HG03457 (cell line): ENCODE results near the gene SIRT2.

ENCODE experiments used
- ATAC-seq: cut with Tn5 transposase; IDR thresholded peaks from one replicate; pipeline ENCODE4 v1.9.1; 2021; ENCODE audit warnings: moderate number of reproducible peaks; ENCODE audit not compliant: unreplicated experiment

Gene SIRT2

DNA sequence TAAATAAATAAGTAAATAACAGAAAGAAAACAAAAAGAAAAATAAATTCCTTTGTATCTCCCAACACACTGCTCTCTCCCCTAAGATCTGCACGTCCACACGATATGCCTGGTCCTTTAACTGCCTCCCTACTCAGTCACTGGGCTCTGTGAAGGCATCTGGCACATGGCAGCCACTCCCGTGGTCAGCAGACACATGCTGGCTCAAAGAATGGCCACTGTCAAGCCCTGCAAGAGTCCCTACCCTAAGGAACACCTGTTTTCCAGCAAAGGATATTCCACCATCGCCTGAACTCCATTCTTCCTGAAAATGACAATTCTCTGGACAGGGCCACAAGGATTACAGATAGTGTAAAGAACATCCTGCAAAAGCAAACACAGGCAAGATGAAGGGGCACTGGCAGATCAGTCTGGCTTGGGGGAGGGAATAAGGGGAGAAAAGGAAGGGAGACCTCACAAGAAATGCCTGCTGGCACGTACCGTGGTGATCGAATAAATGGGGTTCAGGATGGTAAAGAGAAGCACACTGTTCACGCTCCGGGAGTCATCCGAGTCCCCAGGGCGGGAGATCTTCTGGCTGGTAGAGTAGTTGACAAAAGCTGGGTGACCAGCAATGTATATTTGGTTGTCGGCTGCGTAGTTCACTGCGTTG lies 53.9 kb downstream of the SIRT2 start:
- no peak for ATAC-seq

DNA sequence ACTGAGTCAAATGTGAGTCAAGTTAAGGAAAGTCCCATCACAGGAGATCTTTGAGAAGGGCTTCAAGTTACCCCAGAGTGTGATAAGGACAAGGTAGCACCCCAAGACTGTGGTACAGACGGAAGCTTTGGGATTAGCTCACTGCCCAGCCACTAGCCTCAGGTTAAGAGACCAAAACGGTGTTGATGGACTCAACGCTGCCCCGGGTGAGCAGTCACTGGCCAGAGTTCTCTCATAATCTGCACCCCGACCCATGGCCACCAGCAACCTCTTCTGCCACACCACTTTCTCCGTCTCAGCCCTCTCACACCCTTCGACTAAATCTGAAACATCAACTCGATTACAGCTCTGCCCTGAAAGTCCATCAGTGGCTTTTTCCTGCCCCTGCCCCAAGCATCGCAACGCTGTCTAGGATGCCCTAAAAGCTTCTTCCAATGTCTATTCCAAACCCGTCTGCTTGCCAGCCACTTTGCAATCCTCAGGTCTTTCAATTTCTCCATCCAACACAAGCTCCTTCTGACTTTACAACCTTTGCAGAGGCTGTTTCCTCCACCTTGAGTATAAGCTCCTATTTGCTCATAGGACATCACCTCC lies 55.2 kb downstream of the SIRT2 start:
- ATAC-seq, result no peak

DNA sequence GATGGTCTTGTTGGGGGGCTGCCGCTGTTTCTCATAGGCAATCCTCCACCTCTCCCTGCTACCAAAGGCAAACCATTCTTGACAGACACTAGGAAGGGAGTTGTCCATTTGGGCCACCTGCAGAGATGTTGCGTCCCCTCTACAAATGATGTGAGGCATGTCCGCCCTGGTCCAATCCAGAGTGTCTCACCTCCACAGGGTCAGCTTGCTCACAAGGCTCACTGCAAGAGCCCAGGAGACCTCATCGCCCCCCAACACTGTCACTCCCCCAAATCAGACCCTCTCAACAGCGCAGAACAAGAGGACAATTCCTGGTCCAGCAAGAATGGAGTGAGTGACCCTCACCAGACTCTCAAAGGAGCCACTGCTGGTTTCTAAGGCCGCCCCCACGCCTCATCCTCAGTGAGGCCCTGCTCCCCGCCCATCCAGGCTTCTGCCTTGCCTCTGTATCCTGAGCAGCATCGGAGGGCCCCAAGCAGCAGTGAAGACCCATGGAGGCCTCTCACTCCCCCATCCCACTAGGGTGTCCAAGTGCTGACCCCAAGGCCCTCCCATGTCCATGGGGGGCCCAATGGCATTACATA lies 56.2 kb downstream of the SIRT2 start:
- ATAC-seq, result no peak

DNA sequence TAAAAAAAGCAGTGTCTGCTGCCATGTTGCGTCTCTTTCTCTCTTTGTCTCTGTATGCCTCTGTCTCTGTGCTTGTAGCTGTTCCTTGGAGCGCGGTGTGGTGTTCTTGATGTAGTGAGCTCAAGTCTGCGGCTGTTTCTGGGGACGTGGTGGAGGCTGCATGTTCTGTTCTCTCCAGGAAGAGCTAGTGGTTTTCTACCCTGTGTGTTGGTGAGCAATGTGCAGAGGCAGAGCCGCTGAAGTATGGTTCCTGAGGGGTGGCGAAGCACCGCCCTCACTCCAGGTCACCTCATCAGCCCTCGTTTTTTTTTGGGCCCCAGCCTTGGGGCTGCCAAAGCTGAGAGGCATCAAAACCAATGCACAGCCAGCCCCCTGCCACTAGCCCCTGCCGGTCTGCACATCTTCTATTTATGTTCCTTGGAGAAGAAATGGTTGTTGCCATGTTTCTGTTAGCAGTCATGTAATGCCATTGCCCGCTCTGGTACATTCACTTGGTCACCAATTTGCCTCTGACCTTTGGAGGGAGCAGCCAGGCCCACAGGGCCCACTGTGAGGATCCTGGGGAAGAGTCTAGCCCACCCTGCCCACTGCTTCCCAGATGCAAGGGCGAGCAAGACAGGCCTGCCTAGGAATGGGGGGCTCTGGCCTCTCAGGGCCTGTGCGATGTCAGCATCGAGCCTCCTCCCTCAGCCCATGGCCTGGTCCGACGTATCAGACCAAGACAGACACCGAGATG lies 56.8 kb downstream of the SIRT2 start:
- no peak for ATAC-seq

DNA sequence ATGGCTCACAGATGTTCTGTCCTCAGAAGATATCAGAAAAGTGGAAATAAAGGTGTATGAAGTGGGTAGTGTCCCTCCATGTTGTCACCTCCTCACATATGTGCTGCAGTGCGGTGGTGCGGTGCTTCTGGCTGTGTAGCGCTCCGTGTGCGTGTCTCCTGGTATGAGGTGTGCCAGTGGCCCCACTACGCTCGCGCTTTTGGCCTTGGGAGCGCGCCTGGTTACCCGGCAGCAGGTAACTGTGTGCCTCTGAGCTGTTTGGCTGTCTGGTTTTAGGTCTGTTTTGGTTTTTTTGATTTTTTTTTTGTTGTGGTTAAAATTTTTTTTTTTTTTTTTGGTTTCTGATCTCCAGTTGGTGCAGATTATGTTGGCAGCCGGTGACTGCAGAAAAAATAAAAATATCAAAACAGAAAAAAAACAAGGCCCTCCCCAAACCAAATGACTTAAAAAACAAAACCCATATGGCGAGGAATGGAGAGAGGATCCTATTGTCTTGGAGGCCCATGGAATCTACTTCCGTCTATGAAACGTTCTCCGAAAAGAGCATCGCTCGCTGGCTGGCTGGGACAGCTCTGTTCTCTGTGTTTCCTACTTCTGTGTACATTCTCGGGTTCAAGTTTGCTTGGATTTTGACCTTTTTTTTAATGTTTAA lies 57.5 kb downstream of the SIRT2 start:
- ATAC-seq, result no peak

DNA sequence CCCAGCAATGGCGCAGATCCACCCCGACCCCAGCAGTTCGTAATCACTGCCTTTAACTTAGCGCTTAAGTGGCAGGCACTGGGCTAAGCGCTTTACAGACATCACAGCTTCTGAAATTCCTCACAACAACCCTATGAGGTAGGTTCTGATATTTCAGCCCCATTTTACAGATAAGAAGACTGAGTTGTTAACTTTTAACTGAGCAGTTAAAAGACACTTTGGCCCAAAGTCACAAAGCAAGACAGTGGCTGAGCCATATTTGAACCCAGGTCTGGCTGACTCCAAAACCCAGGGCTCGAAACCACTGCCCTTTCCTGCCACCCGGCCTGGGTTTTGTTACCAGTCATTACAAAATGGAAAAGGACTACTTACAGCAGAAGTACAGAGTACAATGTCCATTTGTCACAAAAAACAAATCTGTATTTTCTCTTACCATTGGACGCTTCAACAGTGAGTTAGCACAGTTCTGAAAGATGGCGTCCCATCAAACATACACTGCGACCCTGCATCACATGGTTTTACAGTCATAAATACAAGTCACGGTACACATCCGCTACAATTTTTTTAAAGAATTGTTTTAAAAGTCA lies 58.1 kb downstream of the SIRT2 start:
- no peak for ATAC-seq

DNA sequence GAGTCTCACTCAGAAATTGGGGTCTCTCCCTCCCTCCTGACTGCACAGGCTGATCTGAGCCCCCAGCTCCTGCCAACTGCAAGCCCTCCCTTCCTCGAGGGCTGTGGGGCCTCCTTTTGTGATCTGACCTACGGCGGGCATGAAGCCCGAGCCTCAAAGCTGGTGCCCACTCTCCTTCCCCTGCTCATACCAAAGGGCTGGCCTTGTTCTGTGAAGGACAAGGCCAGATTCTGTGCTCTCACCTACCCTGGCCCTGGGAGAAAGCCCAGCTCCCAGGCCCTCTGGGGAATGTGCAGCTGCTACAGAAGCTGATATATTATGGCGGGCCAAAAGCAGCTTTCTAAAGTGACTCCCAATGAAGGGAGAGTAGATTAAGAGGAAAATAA lies 58.8 kb downstream of the SIRT2 start:
- ATAC-seq, result no peak

DNA sequence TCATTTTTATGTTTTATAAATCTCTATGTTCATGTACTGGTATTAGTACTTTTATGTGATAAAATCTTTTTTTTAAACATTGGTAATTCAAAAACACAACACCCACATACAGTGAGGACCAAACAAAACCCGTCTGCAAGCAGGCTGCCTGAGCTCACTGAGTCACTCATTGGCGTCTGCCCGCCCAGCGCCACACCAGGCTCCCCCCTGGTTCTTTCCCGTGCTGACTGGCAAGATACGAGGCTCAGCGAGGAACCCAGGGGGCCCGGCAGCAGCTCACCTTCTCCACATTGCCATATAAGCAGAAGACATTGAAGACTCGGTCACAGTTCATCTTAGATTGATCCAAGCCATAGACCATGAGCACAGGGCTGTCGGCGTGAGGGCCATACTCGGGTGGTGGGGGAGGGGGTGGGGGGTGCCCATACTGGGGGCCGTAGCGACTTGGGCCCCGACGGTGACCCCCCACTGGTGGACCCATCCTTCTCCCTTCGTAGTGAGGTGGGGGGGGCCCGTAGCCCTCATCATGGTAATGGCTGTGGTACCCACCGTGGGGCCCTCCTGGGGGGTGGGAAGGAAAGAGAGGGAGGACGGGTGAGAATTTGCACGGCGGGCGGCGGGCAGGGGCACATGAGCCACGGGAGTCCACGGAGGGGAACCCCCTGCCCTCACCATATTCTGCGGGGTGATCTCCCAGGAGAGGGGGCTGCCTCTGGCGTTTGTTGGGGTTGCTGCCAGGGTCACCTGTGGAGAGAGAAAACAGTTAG lies 59.4 kb downstream of the SIRT2 start:
- no peak for ATAC-seq

DNA sequence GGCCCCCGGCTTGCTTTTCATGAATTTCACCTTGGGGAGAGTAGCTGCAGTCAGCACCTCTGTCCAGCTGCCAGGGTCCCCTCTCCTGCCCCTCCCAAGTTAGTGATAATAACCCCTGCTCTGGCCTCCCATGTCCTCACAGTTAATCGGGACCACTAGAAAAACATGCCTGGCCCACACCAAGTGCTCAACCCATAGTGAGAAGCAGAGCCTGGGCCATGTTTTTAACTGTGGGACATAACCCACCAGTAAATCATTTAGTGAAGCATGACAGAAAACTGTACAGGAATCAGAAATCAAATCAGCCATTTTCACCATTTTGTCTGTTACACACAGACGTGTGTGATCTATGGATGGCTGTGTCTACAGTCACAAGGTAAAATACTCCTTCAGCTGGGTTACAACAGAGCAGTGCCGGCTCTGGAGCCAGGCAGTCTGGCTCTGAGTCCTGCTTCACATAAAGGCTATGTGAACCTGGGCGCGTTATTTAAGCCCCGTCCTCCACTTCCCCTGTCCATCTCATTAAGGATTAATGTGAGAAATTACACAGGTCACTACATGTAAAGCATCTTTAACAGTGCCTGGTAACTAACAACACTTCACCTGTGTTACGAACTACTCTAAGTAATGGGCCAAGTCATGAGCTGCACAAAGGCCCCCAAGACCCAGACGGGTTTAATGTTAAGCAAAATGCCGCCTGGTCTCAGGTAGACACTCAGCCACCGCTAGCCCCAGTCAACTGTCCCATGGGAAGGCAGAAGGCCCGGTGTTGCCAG lies 60.2 kb downstream of the SIRT2 start:
- ATAC-seq, result no peak

DNA sequence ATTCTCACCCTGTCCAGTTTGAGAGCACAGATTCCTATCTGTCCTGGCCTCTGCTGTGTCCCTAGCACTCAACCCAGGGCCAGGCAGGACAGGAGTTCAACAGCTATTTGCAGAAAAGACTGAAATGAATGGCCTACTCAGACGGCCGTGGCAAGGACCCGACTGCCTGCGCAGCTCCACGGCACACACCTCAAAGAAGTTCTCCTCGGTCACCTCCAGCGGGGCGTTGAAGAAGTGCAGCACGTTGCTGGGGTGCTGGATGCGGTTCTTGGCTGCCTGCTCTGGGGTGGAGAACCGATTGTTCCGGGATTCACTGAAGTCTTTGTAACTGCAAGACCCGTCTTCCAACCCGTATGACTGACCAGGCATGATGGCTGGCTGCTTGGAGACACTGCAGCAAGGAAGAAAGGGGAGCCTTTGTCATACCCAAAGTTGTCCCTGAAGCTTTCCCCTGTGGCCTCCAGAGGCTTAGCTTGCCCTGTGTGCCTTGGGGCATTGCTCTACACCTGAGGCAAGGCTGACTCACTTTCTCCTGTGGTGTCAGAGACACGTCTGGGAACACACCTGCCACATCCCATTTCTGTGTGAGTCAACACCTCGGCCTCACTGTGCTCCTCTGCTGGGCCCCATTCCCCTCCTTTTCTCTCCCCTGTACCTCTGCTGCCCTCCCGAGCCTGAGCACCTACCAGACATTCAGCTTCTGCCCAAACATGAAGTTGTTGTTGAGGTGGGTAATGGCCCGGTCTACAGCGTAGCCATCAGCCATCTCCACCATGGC lies 61.0 kb downstream of the SIRT2 start:
- no peak for ATAC-seq

DNA sequence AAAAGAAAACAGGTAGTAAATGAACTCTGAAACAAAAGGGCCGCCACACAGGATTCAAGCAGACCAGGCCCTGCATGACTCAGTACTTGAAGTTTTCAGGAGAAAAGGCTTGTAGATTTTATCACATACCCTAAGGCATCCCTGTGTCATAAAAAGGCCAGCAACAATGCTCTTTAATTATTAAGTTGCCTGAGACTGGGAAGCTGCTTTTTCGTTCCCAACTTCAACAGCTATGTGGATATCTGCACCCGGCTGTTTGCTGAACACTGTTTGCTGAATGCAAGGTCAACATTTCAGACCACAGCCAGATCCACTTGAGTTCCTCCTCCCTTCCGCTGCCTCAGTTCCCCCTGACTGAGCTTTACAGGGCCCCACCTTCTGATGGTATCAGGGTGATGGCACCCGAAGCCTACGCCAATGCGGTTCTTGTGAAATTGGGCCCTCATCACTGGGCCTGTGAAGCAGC lies 61.7 kb downstream of the SIRT2 start:
- ATAC-seq, result no peak

DNA sequence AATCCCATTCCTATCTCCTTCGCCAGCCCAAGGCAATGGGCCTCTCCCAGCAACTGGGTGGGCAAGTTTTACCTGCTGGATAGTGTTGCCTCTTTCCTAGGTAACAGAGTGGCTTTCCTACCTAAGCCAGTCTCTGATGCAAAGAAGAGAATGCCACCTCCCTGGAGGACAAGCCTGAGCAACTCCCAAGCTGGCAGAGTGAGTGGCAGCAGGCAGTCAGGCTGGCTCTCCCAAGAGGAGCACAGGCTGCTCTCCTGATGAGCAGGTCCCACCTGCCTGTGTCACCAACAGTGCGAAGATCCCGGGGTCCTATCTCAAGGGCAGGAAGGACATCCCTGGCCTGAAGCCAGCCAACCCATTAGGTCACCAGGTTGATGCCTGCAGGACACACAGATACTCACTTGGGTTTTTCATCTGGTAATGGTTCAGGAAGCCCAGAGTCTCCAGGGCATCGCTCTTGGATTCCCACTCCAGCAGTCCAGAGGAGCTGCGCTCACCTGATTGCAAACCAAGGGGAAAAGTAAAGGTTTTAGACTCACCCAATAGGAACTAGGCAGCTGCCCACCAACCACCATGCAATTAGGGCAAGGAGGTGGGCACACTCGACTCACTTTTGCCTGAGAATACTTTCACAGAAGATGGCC lies 62.3 kb downstream of the SIRT2 start:
- no peak for ATAC-seq

DNA sequence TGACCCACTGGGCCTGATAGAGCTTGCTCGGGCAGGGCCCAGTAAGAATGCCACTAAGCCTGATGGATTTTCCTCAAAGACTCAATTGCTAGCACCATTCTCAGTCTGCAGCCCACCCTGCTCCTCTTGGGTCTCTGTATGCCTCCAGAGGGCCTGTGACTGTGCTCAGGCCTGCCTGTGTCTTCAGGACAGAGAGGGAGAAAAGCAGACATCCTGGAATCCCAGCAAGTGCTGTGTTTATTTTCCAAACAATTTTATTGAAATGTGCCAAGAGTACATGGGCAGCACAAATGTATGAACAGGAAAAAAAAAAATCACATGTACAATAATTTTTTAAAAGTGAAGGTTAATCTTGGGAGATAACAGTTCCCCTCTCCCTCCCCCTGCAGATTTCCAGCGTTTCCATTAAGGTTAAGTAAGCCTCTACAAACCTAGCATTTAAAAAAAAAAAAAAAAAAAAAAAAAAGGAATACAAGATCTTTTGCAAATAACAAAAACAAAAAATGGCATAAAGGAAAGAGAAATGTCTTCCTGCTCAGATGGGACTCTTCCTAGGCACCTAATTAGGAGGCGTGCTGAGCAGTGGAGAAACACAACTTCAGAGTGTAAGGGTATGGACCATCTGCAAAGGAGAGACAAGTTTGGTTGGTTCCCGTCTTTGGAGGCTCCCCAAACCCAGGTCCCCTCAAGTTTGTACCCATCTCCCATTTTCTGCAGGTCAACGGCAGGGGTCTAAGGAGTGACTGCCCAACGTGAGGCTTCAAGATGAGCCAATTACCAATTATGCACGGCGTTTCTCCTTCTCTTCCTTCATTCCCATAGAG lies 63.0 kb downstream of the SIRT2 start:
- no peak for ATAC-seq

DNA sequence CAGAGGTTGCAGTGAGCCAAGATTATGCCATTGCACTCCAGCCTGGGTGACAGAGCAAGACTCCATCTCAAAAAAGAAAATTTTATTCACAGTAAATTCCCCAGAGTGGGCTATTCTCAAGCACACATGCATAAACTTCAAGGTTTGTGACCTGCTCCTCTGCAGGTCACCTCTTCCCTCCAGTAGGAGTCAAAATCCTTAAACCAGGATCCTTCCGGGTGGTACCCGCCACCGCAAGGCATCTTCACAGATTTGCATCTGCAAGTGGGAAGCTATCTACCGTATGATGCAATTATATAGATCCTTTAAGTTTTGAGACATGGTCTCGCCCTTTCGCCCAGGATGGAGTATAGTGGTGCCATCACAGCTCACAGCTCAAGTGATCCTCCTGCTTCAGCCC lies 64.8 kb downstream of the SIRT2 start:
- no peak for ATAC-seq

DNA sequence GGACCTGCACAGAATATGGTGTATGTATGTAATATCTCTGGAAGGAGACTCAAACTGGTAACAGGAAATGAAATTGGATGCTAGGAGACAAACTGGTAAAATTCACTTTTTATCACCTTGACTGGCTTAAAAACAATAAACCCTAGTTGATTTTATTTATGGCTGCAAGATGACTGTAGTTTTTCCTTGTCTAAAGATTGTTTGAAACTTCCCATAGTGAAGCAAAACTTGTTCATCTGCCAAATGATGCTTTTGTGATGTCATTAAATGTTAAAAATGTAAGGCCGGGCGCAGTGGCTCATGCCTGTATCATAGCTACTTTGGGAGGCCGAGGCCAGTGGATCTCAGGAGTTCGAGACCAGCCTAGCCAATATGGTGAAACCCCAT lies 65.3 kb downstream of the SIRT2 start:
- no peak for ATAC-seq

DNA sequence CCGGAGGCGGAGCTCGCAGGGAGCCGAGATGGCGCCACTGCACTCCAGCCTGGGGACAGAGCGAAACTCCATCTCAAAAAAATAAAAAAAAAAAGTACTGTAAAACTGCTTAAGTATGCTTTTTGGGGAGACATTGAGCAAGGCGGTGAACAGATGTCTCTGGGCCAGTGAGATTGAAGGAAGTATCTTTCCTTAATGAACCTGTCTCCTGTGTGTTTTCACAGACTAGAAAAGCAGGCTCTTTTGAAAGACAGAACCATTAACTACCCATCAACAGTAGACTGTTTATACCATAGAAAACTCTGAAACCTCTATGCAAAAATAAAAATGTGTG lies 66.4 kb downstream of the SIRT2 start:
- ATAC-seq, result no peak

DNA sequence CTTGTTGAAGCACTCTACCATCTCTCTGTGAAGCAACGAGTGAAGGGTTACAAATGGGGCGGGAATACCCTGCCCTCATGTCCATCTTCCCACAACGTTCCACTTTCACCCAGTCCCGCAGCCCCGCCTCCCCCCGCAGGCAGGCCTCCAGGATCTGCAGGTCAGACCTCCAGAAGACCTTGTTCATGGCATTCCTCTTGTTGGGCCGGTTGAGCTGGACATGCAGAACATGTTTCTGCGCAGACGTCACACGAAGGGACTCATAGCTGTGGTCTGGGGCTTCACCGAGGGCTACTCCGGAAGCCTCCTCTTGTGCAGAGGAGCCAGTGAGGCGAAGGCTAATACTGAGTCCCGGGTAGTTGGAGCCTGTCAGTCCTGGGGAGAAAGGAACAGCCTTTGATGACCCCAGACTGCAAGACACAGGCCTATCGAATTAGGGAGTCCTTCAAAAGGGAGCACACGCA lies 68.2 kb downstream of the SIRT2 start:
- peak; percentile 31 for ATAC-seq
